GM21360 (cell line): ENCODE results near the gene CAMKK2.
"Not testable (repeated sequence)": the region's sequence is repeated elsewhere in the genome, so short reads cannot be mapped to it uniquely, and the experiment has no call there.

Experiments
- ATAC-seq: cut with Tn5 transposase; IDR thresholded peaks from one replicate; pipeline ENCODE4 v1.9.1; 2021; ENCODE audit warnings: mild to moderate bottlenecking, moderate library complexity; ENCODE audit not compliant: unreplicated experiment

Gene CAMKK2

GRCh38 chr12:121202407-121203355 is 93.8 kb downstream of the CAMKK2 start:
- no peak for ATAC-seq

GRCh38 chr12:121201140-121201539 is 95.4 kb downstream of the CAMKK2 start:
- not testable (repeated sequence) for ATAC-seq

- no peak for ATAC-seq
Observed at GRCh38 chr12:121198949-121199348, 97.6 kb downstream of the CAMKK2 start.

GRCh38 chr12:121196902-121197301 is 99.6 kb downstream of the CAMKK2 start:
- ATAC-seq, result no peak

- no peak for ATAC-seq
Observed at GRCh38 chr12:121191151-121191550, 105.4 kb downstream of the CAMKK2 start.

- no peak for ATAC-seq
Observed at GRCh38 chr12:121190523-121191031, 105.9 kb downstream of the CAMKK2 start.

GRCh38 chr12:121189619-121190155 is 106.8 kb downstream of the CAMKK2 start:
- no peak for ATAC-seq

GRCh38 chr12:121189131-121189530 is 107.4 kb downstream of the CAMKK2 start:
- no peak for ATAC-seq

GRCh38 chr12:121188227-121188626 is 108.3 kb downstream of the CAMKK2 start:
- ATAC-seq, result no peak
